ENCODE results near the gene KCNC1. TPM values are rescaled to one million over a fixed set of nuclear protein-coding genes. Genes with fewer than 3 reads are reported as not detected.

The KCNC1 gene
- total RNA-seq, 1 donor from 2014 or later = 0.30 TPM

DNA sequence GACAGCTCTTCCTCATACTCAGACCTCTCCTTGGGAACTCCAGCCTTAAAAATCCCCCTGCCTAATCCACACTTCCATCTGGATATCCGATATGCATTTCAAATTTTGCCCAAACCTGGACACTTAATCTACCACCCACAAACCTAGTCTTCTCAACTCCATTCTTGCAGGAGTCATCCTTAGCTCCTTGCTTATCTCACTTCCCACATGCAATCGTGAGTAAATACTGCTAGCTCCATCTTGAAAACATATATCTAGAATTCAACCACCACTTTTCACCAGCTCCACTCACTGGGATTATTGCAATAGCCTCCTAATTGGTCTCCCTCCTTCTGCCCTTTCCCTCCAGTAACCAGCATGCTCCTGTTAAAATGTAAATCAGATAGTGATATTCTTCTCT, 17.8 kb upstream of the KCNC1 start:
- DNase-seq = no peak

DNA sequence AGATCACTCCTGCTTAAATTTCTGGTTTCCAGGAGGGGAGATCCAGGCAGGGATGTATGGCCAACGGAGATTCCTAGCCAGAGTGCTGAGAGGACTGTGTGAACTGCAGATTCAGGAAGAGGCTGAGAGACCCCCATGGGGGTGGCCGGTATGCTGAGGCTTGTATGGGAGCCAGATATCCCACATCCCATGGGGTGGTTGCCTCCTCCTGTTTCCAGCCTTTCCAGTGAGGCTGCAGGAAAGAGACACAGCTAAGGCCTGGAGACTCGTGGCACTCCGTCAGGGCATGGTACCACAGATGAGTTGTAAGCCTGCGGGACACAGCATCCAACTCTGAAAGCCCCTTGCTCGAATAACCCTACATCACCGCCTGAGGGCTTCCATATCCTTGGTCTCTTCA, 16.6 kb upstream of the KCNC1 start:
- no peak for DNase-seq

GRCh38 chr11:17718510-17718962, 16.0 kb upstream of the KCNC1 start:
- no peak for DNase-seq

DNA sequence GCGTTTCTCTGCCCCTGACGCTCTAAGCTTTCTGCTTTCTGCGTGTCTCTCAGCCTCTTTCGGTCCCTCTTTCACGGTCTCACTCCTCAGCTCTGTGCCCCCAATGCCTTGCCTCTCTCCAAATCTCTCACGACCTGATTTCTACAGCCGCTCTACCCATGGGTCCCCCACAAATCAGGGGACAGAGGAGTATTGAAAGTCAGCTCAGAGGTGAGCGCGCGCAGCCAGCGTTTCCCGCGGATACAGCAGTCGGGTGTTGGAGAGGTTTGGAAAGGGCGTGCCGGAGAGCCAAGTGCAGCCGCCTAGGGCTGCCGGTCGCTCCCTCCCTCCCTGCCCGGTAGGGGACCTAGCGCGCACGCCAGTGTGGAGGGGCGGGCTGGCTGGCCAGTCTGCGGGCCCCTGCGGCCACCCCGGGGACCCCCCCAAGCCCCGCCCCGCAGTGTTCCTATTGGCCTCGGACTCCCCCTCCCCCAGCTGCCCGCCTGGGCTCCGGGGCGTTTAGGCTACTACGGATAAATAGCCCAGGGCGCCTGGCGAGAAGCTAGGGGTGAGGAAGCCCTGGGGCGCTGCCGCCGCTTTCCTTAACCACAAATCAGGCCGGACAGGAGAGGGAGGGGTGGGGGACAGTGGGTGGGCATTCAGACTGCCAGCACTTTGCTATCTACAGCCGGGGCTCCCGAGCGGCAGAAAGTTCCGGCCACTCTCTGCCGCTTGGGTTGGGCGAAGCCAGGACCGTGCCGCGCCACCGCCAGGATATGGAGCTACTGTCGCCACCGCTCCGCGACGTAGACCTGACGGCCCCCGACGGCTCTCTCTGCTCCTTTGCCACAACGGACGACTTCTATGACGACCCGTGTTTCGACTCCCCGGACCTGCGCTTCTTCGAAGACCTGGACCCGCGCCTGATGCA, 15.3 kb upstream of the KCNC1 start, which contains the start of gene MYOD1:
TSS of gene MYOD1 (plus strand) at position 544 of the 910 bp plus-strand sequence. CDS start at position 756, 212 bp downstream.
- no peak for DNase-seq

DNA sequence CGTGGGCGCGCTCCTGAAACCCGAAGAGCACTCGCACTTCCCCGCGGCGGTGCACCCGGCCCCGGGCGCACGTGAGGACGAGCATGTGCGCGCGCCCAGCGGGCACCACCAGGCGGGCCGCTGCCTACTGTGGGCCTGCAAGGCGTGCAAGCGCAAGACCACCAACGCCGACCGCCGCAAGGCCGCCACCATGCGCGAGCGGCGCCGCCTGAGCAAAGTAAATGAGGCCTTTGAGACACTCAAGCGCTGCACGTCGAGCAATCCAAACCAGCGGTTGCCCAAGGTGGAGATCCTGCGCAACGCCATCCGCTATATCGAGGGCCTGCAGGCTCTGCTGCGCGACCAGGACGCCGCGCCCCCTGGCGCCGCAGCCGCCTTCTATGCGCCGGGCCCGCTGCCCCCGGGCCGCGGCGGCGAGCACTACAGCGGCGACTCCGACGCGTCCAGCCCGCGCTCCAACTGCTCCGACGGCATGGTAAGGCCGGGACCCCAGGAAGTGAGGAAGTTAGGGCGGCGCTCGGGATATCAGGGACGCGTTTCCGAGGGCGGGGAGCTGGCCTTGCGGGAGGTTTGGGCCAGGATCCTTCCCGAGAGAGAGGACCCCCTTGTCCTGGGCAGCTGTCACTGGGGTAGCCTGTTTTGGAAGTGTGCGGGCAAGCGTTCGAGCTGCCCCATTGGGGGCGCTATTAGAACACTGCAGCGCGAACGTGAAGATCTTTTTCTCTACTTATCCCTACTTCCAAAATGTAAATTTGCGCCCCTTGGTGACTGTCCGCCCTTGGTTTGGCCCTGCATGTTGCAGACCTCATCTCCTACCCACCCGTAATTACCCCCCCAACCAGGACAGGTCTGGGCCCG, 14.4 kb upstream of the KCNC1 start:
- no peak for DNase-seq

- no peak for DNase-seq
These were observed 13.8 kb upstream of the KCNC1 start for GRCh38 chr11:17720796-17721171.

DNA sequence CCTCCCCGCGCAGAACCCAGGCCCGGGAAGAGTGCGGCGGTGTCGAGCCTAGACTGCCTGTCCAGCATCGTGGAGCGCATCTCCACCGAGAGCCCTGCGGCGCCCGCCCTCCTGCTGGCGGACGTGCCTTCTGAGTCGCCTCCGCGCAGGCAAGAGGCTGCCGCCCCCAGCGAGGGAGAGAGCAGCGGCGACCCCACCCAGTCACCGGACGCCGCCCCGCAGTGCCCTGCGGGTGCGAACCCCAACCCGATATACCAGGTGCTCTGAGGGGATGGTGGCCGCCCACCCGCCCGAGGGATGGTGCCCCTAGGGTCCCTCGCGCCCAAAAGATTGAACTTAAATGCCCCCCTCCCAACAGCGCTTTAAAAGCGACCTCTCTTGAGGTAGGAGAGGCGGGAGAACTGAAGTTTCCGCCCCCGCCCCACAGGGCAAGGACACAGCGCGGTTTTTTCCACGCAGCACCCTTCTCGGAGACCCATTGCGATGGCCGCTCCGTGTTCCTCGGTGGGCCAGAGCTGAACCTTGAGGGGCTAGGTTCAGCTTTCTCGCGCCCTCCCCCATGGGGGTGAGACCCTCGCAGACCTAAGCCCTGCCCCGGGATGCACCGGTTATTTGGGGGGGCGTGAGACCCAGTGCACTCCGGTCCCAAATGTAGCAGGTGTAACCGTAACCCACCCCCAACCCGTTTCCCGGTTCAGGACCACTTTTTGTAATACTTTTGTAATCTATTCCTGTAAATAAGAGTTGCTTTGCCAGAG, 13.2 kb upstream of the KCNC1 start:
- DNase-seq = no peak

- no peak for DNase-seq
These were observed 12.5 kb upstream of the KCNC1 start for GRCh38 chr11:17722000-17722643.

GRCh38 chr11:17724020-17724908, 10.3 kb upstream of the KCNC1 start:
- no peak for DNase-seq

GRCh38 chr11:17725174-17725573, 9.4 kb upstream of the KCNC1 start:
- DNase-seq = no peak

DNA sequence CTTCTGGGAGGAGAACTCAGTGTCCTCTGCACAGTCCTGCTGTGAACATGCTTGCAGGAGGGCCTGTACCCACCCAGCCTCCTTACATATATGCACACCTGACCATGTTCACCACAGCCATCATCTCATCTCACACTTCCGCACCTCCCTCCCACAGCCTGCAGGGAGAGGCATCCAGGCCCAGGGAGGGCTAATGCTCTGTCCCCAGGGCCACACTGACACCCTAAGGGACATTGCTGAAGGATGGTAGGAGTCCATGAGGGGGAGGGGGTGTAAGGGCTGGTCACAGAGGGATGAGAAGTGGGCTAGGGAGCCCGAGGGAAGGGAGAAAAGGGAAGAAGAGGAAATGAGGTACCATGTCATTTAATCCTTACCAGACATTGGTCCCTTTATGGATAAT, 4.4 kb upstream of the KCNC1 start:
- DNase-seq = no peak

GRCh38 chr11:17730608-17731462, 3.7 kb upstream of the KCNC1 start:
- peak; percentile 31 for DNase-seq

DNA sequence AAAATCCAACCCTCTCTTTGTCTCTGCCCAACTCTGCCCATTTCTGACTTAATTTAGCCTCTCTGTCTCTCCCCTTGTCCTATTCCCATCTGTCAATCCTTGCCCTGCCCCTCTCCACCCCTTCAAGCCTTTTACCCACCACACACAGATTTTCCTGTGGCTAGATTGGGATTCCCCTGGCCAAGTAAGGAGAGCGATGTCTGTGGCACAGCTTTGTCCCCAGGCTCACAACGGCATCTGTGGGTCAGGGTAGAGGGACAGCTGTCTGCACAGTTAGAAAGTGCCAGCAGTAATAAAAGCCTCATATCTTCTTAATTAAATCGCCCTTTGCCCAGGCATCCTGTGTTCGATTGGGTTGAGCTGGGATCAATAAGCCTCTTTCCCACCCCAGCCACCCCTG, 1.3 kb upstream of the KCNC1 start:
- DNase-seq = no peak

DNA sequence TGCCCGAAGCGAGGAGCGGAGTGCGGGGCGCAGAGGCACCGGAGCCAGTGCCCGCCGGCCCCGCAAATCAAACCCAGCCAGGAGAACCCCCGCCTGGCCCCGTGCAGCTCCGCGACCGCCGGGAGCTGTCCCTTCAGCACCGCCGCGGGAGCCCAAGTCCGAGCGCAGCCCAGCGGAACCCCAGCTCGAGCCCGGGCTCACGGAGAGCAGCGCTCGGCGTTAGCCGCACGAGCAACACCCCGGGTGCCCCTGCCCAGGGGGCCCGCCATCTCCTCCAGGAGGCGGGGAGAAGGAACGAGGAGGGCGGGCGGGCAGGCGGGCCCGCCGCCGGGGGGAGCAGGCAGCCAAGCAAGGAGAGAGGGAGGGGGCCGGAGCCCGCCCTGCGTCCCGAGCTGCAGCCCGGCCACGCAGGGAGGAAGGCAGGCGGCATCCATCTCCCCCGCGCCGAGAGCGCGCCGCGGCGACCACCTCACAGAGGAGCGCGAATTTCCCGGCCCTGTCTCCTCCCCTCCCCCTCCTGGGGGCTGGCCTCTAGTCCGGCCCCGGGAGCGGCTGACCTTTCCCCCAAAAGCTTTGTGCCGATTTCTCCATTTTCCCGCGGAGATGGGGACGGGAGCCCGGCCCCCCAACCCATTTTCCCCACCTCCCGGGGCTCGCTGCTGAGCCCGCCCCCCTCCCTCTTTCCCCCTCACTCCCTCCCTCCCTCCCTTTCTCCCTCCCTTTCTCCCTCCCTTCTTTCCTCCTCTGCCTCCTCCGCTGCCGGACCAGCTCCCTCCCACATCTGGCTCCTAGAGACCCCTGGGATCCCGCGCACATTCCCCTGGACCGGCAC, 621 bp downstream of the KCNC1 start:
- DNase-seq = peak; percentile 32

- no peak for DNase-seq
These were observed 1.4 kb downstream of the KCNC1 start for GRCh38 chr11:17735818-17736578.

DNA sequence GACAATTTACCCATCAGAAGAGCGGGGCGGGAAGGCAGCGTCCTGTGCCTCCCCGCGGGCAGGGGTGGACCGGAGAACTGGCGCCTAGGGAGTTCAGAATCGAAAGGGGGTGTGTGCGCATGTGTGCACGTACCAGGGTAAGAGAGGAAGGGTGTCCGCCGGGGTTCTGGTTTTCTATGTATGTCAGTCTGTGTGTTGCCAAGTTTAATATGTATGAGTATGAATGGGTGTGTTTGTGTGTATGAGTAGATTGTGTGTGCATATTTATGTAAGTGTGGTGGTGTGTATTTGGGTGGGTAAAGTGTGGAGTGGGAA, 2.0 kb downstream of the KCNC1 start:
- DNase-seq = no peak

- DNase-seq = no peak
These were observed 2.6 kb downstream of the KCNC1 start for GRCh38 chr11:17736930-17737817.
